IMR-90 (cell line): Measurements from ENCODE around the gene GARS1.

Experiments
- CTCF ChIP-seq: conservative IDR thresholded peaks from 2 replicates; pipeline ENCODE4 v1.5.1; 2012; ENCODE audit warnings: mild to moderate bottlenecking, low read depth, low read length, improper control_type of control experiment
- MAFK ChIP-seq: IDR thresholded peaks from 2 replicates; pipeline ENCODE4 v1.6.1; 2012; ENCODE audit warnings: low read depth, low read length, improper control_type of control experiment

GRCh38 chr7:30552330-30552729 is 42.3 kb upstream of the GARS1 start:
- TF ChIP-seq MAFK (no peak), CTCF (no peak)
